HepG2 (cell line): ENCODE measurements around the gene BLCAP. TPM values are rescaled to one million over a fixed set of nuclear protein-coding genes. Genes with fewer than 3 reads are reported as not detected.
A peak's percentile ranks its signal among the peaks of the same experiment; 100 is the strongest.

Experiments
- ARNT2 ChIP-seq: sonication (generic); formaldehyde crosslinking; IDR thresholded peaks from 2 replicates; pipeline ENCODE4 v1.8.0; 2022; ENCODE audit warnings: mild to moderate bottlenecking, low read depth, missing genetic modification reagents, moderate library complexity
- ATF6 ChIP-seq: sonication (generic); formaldehyde crosslinking; conservative IDR thresholded peaks from 2 replicates; pipeline ENCODE4 v1.4.0; 2020; ENCODE audit warnings: missing genetic modification reagents
- GMEB2 ChIP-seq: IDR thresholded peaks from 2 replicates; pipeline ENCODE4 v1.6.1; 2016; ENCODE audit warnings: missing biosample characterization, missing genetic modification reagents, low read depth
- MYC ChIP-seq: sonication (generic); formaldehyde crosslinking; IDR thresholded peaks from 2 replicates; pipeline ENCODE4 v1.9.0; 2021; ENCODE audit warnings: missing genetic modification reagents, borderline replicate concordance
- PRDM10 ChIP-seq: sonication (generic); formaldehyde crosslinking; IDR thresholded peaks from 2 replicates; pipeline ENCODE4 v1.4.0; 2020; ENCODE audit warnings: low read depth, missing genetic modification reagents
- PRMT3 ChIP-seq: sonication (generic); formaldehyde crosslinking; IDR thresholded peaks from 2 replicates; pipeline ENCODE4 v1.8.1; 2022; ENCODE audit warnings: low read depth, mild to moderate bottlenecking, moderate library complexity, missing genetic modification reagents, borderline replicate concordance
- ZNF747 ChIP-seq: sonication (generic); formaldehyde crosslinking; IDR thresholded peaks from 2 replicates; pipeline ENCODE4 v1.8.1; 2023; ENCODE audit warnings: missing genetic modification reagents, mild to moderate bottlenecking, borderline replicate concordance
- ZNF761 ChIP-seq: sonication (generic); formaldehyde crosslinking; conservative IDR thresholded peaks from 2 replicates; pipeline ENCODE4 v1.4.0; 2020; ENCODE audit warnings: mild to moderate bottlenecking, missing genetic modification reagents
- polyA plus RNA-seq, 8 experiments: library from polyadenylated mRNA; depleted of rRNA in 3 of 8; stranded (reverse) in 7 of 8; unstranded in 1 of 8; fragments of >200 nt; fragmentation: Illumina TruSeq in 4 of 8; extraction: Trizol in 4 of 8; gene quantifications; 2 replicates each; pipeline versions ENCODE4 v1.2.1 to v1.2.3, GENCODE V29; 2011 to 2016; ENCODE audit warnings: low read depth in 4 of 8, missing spikeins in 1 of 8, mixed read lengths in 1 of 8; ENCODE audit not compliant: insufficient read depth in 1 of 8
- total RNA-seq, 5 experiments: library from RNA; depleted of rRNA; stranded (reverse); fragments of >200 nt; fragmentation: Illumina TruSeq; extraction: Trizol; gene quantifications; 2 replicates each; pipeline ENCODE4 v1.2.3, GENCODE V29; 2016; ENCODE audit warnings: low read depth in 1 of 5
- TF ChIP-seq, protein P1 (sequence below): sonication (generic); formaldehyde crosslinking; IDR thresholded peaks from 2 replicates; pipeline ENCODE4 v1.4.0; 2020; ENCODE audit warnings: missing genetic modification reagents, borderline replicate concordance
- TF ChIP-seq, protein P2 (sequence below): sonication (generic); formaldehyde crosslinking; IDR thresholded peaks from 2 replicates; pipeline ENCODE4 v1.4.0; 2020; ENCODE audit warnings: mild to moderate bottlenecking, missing genetic modification reagents
- TF ChIP-seq, protein P3 (sequence below): sonication (generic); formaldehyde crosslinking; IDR thresholded peaks from 2 replicates; pipeline ENCODE4 v1.4.0; 2020; ENCODE audit warnings: missing genetic modification reagents, borderline replicate concordance

BLCAP gene
- total and polyA plus RNA-seq, 2 of the 13 experiments (the other 11 are each of a cell fraction or from before 2014, with no cell fraction given): 52.4 to 86.8 TPM

DNA sequence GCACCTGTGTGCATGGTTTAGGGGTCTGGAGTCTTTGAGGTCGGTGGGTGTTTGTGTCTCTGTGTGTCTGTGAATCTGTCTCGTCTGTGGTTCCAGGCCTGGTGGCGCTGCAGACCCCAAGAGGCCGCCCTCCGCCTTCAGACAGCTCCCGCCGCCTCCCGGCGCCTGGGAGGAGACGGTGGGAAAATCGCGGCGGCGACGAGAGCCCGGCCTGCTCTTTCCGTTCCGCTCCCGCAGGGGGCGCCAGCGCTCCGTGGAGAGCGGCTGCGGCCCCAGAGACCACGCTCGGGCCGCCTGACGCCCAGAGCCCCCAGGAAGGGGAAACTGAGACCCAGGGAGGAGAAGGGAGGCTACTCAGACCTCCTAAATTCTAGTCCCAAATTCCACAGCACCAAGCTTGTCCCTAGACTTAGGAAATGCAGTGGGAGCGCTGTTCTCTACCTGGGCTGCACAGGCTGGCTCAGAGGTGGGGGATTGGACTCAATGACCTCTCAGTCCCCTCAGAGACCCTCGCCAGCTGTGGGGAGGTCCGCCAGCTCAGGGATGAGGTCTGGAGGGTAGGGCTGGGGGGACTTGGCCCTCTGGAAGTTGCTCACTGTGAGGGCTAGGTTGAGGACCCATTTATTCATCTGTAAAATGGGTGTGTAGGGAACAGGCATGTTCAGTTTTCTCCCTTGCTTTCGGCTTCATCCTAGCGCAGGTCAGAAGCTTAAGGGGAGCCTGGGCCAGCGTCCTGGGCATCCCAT, 36.9 kb upstream of the BLCAP start (continued):
- TF ChIP-seq, protein P1, sequence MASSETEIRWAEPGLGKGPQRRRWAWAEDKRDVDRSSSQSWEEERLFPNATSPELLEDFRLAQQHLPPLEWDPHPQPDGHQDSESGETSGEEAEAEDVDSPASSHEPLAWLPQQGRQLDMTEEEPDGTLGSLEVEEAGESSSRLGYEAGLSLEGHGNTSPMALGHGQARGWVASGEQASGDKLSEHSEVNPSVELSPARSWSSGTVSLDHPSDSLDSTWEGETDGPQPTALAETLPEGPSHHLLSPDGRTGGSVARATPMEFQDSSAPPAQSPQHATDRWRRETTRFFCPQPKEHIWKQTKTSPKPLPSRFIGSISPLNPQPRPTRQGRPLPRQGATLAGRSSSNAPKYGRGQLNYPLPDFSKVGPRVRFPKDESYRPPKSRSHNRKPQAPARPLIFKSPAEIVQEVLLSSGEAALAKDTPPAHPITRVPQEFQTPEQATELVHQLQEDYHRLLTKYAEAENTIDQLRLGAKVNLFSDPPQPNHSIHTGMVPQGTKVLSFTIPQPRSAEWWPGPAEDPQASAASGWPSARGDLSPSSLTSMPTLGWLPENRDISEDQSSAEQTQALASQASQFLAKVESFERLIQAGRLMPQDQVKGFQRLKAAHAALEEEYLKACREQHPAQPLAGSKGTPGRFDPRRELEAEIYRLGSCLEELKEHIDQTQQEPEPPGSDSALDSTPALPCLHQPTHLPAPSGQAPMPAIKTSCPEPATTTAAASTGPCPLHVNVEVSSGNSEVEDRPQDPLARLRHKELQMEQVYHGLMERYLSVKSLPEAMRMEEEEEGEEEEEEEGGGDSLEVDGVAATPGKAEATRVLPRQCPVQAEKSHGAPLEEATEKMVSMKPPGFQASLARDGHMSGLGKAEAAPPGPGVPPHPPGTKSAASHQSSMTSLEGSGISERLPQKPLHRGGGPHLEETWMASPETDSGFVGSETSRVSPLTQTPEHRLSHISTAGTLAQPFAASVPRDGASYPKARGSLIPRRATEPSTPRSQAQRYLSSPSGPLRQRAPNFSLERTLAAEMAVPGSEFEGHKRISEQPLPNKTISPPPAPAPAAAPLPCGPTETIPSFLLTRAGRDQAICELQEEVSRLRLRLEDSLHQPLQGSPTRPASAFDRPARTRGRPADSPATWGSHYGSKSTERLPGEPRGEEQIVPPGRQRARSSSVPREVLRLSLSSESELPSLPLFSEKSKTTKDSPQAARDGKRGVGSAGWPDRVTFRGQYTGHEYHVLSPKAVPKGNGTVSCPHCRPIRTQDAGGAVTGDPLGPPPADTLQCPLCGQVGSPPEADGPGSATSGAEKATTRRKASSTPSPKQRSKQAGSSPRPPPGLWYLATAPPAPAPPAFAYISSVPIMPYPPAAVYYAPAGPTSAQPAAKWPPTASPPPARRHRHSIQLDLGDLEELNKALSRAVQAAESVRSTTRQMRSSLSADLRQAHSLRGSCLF: no peak
- no peak for TF ChIP-seq ZNF761 (CRISPR knock-in tag)
- TF ChIP-seq, protein P2, sequence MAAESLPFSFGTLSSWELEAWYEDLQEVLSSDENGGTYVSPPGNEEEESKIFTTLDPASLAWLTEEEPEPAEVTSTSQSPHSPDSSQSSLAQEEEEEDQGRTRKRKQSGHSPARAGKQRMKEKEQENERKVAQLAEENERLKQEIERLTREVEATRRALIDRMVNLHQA: 0 out of 2 replicates have a peak, but pooled peaks have one; percentile 41
- no peak for TF ChIP-seq GMEB2 (CRISPR knock-in tag)
- TF ChIP-seq, protein P3, sequence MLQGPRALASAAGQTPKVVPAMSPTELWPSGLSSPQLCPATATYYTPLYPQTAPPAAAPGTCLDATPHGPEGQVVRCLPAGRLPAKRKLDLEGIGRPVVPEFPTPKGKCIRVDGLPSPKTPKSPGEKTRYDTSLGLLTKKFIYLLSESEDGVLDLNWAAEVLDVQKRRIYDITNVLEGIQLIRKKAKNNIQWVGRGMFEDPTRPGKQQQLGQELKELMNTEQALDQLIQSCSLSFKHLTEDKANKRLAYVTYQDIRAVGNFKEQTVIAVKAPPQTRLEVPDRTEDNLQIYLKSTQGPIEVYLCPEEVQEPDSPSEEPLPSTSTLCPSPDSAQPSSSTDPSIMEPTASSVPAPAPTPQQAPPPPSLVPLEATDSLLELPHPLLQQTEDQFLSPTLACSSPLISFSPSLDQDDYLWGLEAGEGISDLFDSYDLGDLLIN (CRISPR knock-in tag): no peak
- no peak for TF ChIP-seq ARNT2 (CRISPR knock-in tag)
- no peak for TF ChIP-seq PRMT3 (CRISPR knock-in tag)
- no peak for TF ChIP-seq ATF6 (CRISPR knock-in tag)
- peak; percentile 27; the same call in 1 of the 2 replicates for TF ChIP-seq MYC (CRISPR knock-in tag)
- no peak for TF ChIP-seq PRDM10 (CRISPR knock-in tag)
- no peak for TF ChIP-seq ZNF747 (CRISPR knock-in tag)
